Activated naive CD4-positive, alpha-beta T cell treated with anti-CD3 and anti-CD28 coated beads, Interleukin-2, amount 50 U/mL, for 72 hours (primary cell): ENCODE results near the gene APOF. TPM values are rescaled to one million over a fixed set of nuclear protein-coding genes. Genes with fewer than 3 reads are reported as not detected.
"Not testable (repeated sequence)": the region's sequence is repeated elsewhere in the genome, so short reads cannot be mapped to it uniquely, and the experiment has no call there.

ENCODE experiments used
- ATAC-seq, 2 donors: fragments of 150-1000 bp; cut with Tn5 transposase; 2 replicates each; pipeline ENCODE4 v1.10.0; 2021; ENCODE audit warnings: mild to moderate bottlenecking in 2 of 2, moderate library complexity in 2 of 2
- DNase-seq, 2 donors: peaks; one replicate each; pipeline ENCODE4 v3.0.0; 2021 to 2022; ENCODE audit warnings: low spot score in 2 of 2
- H3K27ac Mint-ChIP-seq, 2 donors: one replicate each; pipeline ENCODE4 v1.8.0; 2022; ENCODE audit warnings: mild to moderate bottlenecking in 2 of 2, mixed read lengths in 2 of 2
- H3K36me3 Mint-ChIP-seq, 2 donors: one replicate each; pipeline ENCODE4 v1.8.0; 2022; ENCODE audit warnings: mixed read lengths in 2 of 2
- H3K9me3 Mint-ChIP-seq, 2 donors: one replicate each; pipeline ENCODE4 v1.8.0; 2022; ENCODE audit warnings: mixed read lengths in 2 of 2
- total RNA-seq, 2 donors: library from RNA; stranded (reverse); gene quantifications; one replicate each; pipeline ENCODE4 v1.2.3, GENCODE V29; 2022

The APOF gene, protein sequence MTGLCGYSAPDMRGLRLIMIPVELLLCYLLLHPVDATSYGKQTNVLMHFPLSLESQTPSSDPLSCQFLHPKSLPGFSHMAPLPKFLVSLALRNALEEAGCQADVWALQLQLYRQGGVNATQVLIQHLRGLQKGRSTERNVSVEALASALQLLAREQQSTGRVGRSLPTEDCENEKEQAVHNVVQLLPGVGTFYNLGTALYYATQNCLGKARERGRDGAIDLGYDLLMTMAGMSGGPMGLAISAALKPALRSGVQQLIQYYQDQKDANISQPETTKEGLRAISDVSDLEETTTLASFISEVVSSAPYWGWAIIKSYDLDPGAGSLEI
- total RNA-seq = not detected

GRCh38 chr12:56362130-56363059 is at the start of gene APOF:
Gene APOF, minus strand, starts transcription at chr12:56362857. Its CDS starts 112 bp downstream, at chr12:56362745.
- no peaks in the 10 kb centered on the region for H3K9me3 Mint-ChIP-seq
- H3K27ac Mint-ChIP-seq = peak within 1 kb of the TSS; percentile 99
- ATAC-seq = no peak
- DNase-seq = no peak
- H3K36me3 Mint-ChIP-seq = peaks cover 0 to 15% of the 10 kb centered on the region in 2 donors

GRCh38 chr12:56411781-56412639 is 49.4 kb upstream of the APOF start:
- Mint-ChIP-seq H3K36me3 (no peaks in the 10 kb centered on the region), H3K9me3 (no peaks in the 10 kb centered on the region), H3K27ac (no peak overlapping the region)
- ATAC-seq (no peak), DNase-seq (no peak)

DNA sequence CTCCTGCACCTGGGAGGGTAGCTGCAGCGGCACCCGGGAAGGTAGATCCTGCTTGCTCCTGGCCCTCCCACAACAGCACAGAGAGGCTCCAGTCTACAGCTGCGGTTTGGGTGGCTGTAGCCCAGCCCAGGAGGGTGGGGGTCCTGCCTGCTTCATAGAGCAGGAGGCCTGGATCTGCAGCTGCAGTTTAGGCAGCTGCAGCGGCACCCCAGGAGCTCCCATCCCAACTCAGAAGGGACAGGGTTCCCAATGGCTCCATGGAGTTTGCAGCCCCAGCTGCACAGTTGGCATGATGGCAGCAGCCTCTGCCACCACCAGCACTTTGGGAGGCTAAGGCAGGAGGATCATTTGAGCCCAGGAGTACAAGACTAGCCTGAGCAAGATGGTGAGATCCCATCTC is 48.1 kb upstream of the APOF start:
- Mint-ChIP-seq H3K36me3 (no peaks in the 10 kb centered on the region), H3K9me3 (no peaks in the 10 kb centered on the region), H3K27ac (no peak overlapping the region)
- ATAC-seq (no peak), DNase-seq (no peak)

DNA sequence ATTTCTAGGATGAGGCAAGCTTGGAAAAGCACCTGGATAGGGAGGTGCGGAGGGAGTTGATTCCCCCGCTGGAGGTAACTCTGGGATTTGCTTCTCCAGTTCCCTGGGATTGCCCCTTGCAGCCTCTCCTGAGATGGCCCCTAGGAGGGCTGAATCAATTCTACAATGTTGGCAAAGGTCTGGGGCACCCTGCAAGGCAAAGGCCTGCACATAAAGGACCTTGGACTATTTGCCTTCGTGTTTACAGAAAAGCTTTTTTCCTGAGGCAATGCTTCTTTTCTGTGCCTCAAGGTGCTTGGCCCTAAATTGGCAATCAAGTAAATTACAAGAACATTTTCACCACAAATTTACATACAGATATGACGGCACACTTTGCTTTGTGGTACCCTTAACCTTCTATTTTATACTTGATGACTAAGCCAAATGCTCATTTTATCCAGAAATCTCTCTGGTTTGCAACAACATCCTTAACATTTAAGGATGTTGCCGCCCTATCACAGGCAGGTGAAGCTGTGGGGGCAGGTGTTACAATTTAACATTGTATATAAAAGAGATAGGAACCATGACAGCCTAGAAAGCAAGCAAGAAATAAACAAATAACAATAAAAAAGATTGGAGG is 46.3 kb upstream of the APOF start:
- DNase-seq (no peak), ATAC-seq (no peak)
- no peak overlapping the region for H3K27ac Mint-ChIP-seq
- no peaks in the 10 kb centered on the region for H3K9me3 Mint-ChIP-seq
- no peaks in the 10 kb centered on the region for H3K36me3 Mint-ChIP-seq

DNA sequence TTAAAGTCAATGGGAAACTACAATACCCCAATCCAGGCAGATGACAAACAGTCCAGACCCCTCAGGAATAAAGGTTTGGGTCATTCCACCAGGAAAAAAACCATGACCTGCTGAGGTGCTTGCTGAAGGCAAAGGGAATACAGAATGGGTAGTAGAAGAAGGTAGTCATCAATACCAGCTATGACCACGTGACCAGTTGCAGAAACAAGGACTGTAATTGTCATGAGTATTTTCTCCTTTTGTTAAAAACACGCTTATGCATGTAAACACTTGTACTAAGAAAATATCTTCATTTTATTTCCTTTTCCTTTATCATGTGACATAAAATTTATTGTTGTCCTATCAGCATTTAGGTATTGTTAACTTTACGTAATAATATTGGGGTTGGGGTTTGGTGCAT is 41.6 kb upstream of the APOF start:
- H3K36me3 Mint-ChIP-seq, ATAC-seq, DNase-seq, H3K27ac Mint-ChIP-seq: not testable (repeated sequence)
- H3K9me3 Mint-ChIP-seq = peaks cover 6 to 12% of the 10 kb centered on the region in 2 donors

DNA sequence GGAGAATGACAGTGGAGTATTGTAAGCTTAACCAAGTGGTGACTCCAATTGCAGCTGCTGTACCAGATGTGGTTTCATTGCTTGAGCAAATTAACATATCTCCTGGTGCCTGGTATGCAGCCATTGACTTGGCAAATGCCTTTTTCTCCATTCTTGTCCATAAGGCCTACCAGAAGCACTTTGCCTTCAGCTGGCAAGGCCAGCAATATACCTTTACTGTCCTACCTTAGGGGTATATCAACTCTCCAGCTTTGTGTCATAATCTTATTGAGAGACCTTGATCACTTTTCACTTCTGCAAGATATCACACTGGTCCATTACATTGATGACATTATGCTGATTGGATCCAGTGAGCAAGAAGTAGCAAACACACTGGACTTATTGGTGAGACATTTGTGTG is 39.0 kb upstream of the APOF start:
- not testable (repeated sequence) for H3K27ac Mint-ChIP-seq, ATAC-seq, H3K36me3 Mint-ChIP-seq, DNase-seq
- peaks cover 10 to 17% of the 10 kb centered on the region in 2 donors for H3K9me3 Mint-ChIP-seq

GRCh38 chr12:56401125-56401524 is 38.5 kb upstream of the APOF start:
- DNase-seq, ATAC-seq, H3K36me3 Mint-ChIP-seq, H3K27ac Mint-ChIP-seq: not testable (repeated sequence)
- peaks cover 10 to 17% of the 10 kb centered on the region in 2 donors for H3K9me3 Mint-ChIP-seq

DNA sequence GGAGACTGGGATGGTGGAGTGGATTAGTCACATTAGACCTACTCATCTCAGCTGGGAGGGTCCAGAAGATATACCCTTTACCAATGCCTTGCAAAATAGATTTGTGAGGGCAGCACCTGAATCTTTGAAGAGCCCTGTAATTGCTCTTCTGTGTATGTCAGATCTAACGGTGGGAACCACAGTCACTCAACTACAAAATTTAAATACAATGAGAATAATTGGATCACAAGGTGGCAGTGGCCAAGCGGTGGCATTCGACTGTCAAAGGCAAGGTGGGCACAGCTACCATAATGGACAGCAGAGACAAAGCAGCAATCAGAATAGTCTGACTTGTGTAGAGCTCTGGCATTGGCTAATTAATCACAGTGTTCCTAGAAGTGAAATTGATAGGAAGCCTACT is 36.8 kb upstream of the APOF start:
- H3K9me3 Mint-ChIP-seq = peaks cover 10 to 17% of the 10 kb centered on the region in 2 donors
- not testable (repeated sequence) for H3K36me3 Mint-ChIP-seq, DNase-seq, ATAC-seq, H3K27ac Mint-ChIP-seq

DNA sequence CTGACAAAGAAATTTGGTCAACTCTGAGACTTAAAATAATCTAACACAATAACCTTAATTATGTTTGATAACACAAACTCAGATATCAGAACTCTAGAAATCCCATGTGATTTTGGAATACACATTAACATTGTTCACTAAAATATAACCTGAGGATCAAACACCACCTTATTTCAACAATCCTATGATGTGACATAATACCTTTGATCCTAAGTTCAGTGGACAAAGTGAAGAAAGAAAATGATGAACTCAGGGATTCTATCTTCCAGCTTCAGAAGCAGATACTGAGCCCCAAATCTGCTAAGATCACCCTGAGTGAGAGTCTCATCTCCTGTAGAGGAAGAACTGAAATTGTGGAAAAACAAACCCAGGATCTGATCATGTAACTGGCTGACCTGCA is 35.7 kb upstream of the APOF start:
- no peak overlapping the region for H3K27ac Mint-ChIP-seq
- H3K36me3 Mint-ChIP-seq = peaks cover 6 to 8% of the 10 kb centered on the region in 2 donors
- no peak for ATAC-seq
- H3K9me3 Mint-ChIP-seq = peaks cover 10 to 17% of the 10 kb centered on the region in 2 donors
- DNase-seq = no peak

DNA sequence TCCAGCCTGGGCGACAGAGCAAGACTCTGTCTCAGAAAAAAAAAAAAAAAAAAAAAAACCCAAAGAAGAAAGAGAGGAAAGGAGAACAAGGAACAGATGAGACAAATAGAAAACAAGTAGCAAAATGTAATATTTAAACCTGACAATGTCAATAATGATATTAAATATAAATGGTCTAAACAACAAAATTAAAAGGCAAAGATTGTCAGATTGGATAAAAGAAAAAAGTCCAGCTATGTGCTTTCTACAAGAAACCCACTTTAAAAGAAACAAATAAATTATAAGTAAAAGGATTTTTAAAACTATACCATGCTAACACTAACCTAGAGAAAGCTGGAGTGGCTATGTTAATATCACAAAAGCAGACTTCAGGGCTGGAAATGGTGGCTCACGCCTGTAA is 29.7 kb upstream of the APOF start:
- ATAC-seq = no peak
- H3K27ac Mint-ChIP-seq = no peak overlapping the region
- peaks cover 0 to 5% of the 10 kb centered on the region in 2 donors for H3K9me3 Mint-ChIP-seq

GRCh38 chr12:56391721-56392120 is 29.1 kb upstream of the APOF start:
- Mint-ChIP-seq H3K36me3 (no peaks in the 10 kb centered on the region), H3K27ac (no peak overlapping the region), H3K9me3 (peaks cover 0 to 5% of the 10 kb centered on the region in 2 donors)
- DNase-seq (no peak), ATAC-seq (no peak)

More for the DNA sequence above, 29.7 kb upstream of the APOF start:
- DNase-seq = no peak
- H3K36me3 Mint-ChIP-seq = no peaks in the 10 kb centered on the region

GRCh38 chr12:56389412-56389811 is 26.8 kb upstream of the APOF start:
- no peak for DNase-seq
- peaks cover 0 to 5% of the 10 kb centered on the region in 2 donors for H3K9me3 Mint-ChIP-seq
- no peak overlapping the region for H3K27ac Mint-ChIP-seq
- ATAC-seq = no peak
- H3K36me3 Mint-ChIP-seq = no peaks in the 10 kb centered on the region

DNA sequence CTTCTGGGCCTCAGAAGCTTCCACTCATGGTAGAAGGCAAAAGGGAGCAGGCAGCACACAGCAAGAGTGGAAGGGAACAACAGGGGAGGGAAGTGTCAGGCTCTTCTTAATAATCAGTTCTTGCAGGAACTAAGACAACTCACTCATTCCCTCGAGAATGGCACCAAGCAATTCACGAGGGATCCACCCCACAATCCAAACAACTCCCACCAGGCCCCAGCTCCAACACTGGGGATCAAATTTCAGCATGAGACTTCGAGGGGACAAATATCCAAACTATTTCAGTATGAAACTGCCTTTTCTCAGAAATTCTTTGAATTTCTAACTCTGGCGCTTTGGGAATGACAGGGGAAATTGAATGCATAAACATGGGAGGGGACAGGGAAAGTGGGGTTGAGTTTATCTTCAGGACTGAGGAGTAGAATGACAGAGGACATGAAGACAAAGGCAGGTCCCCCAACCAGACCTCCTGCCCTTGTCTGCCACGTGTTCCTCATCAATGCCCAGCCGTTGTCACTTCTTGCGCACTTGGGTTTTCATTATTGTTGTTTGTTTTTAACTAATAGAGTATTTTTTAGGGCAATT is 24.6 kb upstream of the APOF start:
- DNase-seq = no peak
- Mint-ChIP-seq H3K36me3 (no peaks in the 10 kb centered on the region), H3K27ac (no peak overlapping the region), H3K9me3 (peaks cover 0 to 5% of the 10 kb centered on the region in 2 donors)
- ATAC-seq = no peak

DNA sequence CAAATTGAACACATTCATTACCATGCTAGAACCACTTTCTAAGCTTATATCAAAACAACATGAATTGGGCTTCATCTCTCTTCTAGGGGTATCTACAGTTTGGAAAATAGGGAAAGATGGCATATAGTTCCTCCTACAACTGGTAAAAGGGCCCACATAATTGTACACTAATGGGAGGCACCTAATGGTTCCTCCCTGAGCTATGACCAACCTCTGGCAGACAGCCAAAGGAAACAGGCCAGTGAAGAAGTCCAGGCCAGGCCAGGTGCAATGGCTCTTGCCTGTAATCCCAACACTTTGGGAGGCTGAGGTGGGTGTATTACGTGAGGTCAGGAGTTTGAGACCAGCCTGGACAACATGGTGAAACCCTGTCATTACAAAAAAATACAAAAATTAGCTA is 23.2 kb upstream of the APOF start:
- Mint-ChIP-seq H3K36me3 (no peaks in the 10 kb centered on the region), H3K27ac (peak overlapping the region in 1 of 2 donors; percentile 60), H3K9me3 (no peaks in the 10 kb centered on the region)
- DNase-seq = no peak
- ATAC-seq = no peak

DNA sequence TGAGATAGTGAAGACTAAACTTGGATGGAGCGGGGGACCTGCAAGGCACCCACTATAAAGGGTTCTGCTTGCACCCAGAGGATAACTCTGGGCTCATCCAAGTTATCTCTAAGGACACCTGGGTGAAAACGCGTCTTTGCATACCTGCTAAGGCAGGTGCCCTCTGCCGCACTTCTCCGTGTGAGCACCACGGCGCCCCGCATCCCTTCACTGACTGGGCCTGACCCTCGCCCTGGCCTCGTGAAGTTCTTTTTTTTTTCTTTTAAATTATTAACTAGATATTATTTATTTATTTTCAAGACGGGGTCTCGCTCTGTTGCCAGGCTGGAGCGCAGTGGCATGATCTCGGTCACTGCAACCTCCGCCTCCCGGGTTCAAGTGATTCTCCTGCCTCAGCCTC is 20.0 kb upstream of the APOF start:
- ATAC-seq = no peak
- no peaks in the 10 kb centered on the region for H3K9me3 Mint-ChIP-seq

GRCh38 chr12:56377989-56378316 is 15.3 kb upstream of the APOF start:
- DNase-seq (no peak), ATAC-seq (no peak)
- Mint-ChIP-seq H3K27ac (no peak overlapping the region), H3K36me3 (no peaks in the 10 kb centered on the region), H3K9me3 (no peaks in the 10 kb centered on the region)

More for the DNA sequence above, 20.0 kb upstream of the APOF start:
- DNase-seq = no peak
- no peaks in the 10 kb centered on the region for H3K36me3 Mint-ChIP-seq
- no peak overlapping the region for H3K27ac Mint-ChIP-seq
